AG04450 (cell line): ENCODE measurements around the gene THBS2. TPM values are rescaled to one million over a fixed set of nuclear protein-coding genes. Genes with fewer than 3 reads are reported as not detected.

ENCODE experiments used
- CTCF ChIA-PET: fragments of 300-600, 350-600 bp; formaldehyde crosslinking; extraction: SDS; loops from one replicate; lab custom pipeline; 2022; ENCODE audit warnings: antibody characterized with exemption, inconsistent platforms; lab: Charles Lee
- POLR2A ChIA-PET: fragments of 350-600 bp; formaldehyde crosslinking; extraction: SDS; loops from one replicate; lab custom pipeline; 2021; ENCODE audit warnings: antibody characterized with exemption, inconsistent platforms; lab: Yijun Ruan, JAX
- DNase-seq: peaks from one replicate; pipeline ENCODE4 v3.0.0-alpha.2; 2011; ENCODE audit warnings: low read depth, low spot score
- H3K27ac ChIP-seq: one replicate; pipeline ENCODE4 v1.5.1; 2012; ENCODE audit warnings: low read depth, low read length, control low read depth
- H3K27me3 ChIP-seq: one replicate; pipeline ENCODE4 v1.6.0; 2012; ENCODE audit warnings: low read length; ENCODE audit not compliant: control insufficient read depth, insufficient read depth
- H3K4me3 ChIP-seq: 2 replicates; pipeline ENCODE4 v1.5.1; 2011; ENCODE audit warnings: mild to moderate bottlenecking, low read depth, low read length, control low read depth
- H3K9me3 ChIP-seq: 2 replicates; pipeline ENCODE4 v1.5.1; 2012; ENCODE audit warnings: low read length; ENCODE audit not compliant: control insufficient read depth, insufficient read depth
- polyA plus RNA-seq: library from polyadenylated mRNA; depleted of rRNA; stranded (reverse); fragments of >200 nt; gene quantifications from 2 replicates; pipeline ENCODE4 v1.2.3, GENCODE V29; 2011
- TF ChIP-seq, protein P1 (sequence below): IDR thresholded peaks from 2 replicates; pipeline ENCODE4 v1.5.1; 2011; ENCODE audit warnings: low read depth, low read length, control low read depth, inconsistent platforms

The THBS2 gene
- polyA plus RNA-seq, 1 experiment = 95.8 TPM

DNA sequence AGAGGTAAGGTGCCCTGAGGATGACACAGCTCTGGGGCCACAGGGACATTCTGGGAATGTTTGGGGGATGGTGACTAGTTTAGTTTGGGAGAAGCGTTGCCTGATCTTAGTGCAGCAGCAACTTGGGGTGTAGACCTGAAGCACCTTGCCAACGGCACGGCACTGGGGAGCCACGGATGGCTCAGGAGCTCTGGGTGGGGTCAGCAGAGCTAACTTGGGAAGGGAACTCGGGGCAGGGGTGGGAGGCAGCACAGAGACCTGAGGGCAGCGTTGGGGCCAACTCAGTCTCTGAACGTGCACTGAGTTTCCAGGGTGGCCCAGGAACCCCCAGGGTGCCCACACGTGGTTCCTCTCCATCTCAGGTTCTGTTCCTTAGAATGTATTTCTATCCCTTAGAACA is 14.9 kb downstream of the THBS2 start:
- ChIA-PET CTCF (no interaction called here), POLR2A (no interaction called here)
- Histone ChIP-seq H3K27ac (no peak overlapping the region), H3K27me3 (no peaks in the 10 kb centered on the region), H3K4me3 (no peak overlapping the region), H3K9me3 (peaks cover 11% of the 10 kb centered on the region; the same call in 1 of the 2 replicates)
- DNase-seq = no peak
- TF ChIP-seq, protein P1, sequence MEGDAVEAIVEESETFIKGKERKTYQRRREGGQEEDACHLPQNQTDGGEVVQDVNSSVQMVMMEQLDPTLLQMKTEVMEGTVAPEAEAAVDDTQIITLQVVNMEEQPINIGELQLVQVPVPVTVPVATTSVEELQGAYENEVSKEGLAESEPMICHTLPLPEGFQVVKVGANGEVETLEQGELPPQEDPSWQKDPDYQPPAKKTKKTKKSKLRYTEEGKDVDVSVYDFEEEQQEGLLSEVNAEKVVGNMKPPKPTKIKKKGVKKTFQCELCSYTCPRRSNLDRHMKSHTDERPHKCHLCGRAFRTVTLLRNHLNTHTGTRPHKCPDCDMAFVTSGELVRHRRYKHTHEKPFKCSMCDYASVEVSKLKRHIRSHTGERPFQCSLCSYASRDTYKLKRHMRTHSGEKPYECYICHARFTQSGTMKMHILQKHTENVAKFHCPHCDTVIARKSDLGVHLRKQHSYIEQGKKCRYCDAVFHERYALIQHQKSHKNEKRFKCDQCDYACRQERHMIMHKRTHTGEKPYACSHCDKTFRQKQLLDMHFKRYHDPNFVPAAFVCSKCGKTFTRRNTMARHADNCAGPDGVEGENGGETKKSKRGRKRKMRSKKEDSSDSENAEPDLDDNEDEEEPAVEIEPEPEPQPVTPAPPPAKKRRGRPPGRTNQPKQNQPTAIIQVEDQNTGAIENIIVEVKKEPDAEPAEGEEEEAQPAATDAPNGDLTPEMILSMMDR = no peak

DNA sequence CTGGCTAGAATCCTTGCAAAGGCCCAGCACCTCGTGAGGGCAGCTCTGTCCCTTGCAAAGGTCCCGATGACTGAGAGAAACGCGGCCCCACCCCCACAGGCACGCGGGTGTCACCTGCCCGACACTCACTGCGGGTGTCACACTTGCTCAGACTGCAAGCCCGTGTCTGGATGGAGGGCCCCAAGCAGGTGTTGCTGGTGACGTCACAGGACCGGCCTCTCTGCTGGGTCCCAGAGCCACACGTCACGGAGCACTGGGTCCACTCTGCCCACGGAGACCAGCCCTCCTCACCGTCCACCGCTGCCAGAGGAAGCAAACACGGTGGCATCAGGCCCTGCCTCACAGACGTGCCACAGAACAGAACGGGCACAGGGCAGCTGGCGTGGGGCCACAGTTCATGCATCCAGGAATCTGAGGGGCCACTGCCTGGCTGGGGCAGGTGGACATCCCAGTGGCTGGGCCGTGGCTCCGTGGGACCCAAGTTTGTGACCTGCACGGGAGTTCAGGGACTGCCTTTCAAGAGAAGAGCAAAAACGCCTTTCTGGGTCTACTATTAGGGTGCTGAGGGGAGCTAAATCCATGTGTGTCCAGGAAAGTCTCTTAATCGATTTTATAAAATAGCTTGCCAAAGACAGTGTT is 16.0 kb downstream of the THBS2 start:
- TF ChIP-seq, protein P1 = no peak
- ChIA-PET POLR2A (no interaction called here), CTCF (no interaction called here)
- no peaks in the 10 kb centered on the region for H3K27me3 ChIP-seq
- peaks cover 13% of the 10 kb centered on the region; the same call in 1 of the 2 replicates for H3K9me3 ChIP-seq
- no peak overlapping the region for H3K4me3 ChIP-seq
- no peak for DNase-seq
- no peak overlapping the region for H3K27ac ChIP-seq

DNA sequence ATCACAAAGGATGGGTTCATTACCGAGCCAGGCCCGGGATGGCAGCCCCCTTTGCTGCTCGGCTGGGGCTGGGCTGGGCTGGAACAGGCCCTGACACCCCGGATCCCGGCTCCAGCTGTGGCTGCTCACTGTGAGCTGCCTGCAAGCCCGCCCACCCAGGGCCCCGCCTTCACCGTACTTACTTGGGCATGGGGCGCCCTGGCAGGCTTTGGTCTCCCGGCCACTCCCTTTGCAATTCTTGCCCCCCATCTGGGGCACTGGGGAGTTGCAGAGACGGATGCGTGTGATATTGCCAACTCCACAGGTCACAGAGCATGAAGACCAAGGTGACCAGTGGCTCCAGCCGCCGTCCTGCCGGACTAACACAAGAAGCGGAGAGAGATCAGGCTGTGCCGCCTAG is 16.7 kb downstream of the THBS2 start:
- H3K27ac ChIP-seq = no peak overlapping the region
- TF ChIP-seq, protein P1 = no peak
- DNase-seq = no peak
- POLR2A ChIA-PET = no interaction called here
- no peaks in the 10 kb centered on the region for H3K27me3 ChIP-seq
- no peak overlapping the region for H3K4me3 ChIP-seq
- peaks cover 15% of the 10 kb centered on the region; the same call in 1 of the 2 replicates for H3K9me3 ChIP-seq
- CTCF ChIA-PET = no interaction called here

DNA sequence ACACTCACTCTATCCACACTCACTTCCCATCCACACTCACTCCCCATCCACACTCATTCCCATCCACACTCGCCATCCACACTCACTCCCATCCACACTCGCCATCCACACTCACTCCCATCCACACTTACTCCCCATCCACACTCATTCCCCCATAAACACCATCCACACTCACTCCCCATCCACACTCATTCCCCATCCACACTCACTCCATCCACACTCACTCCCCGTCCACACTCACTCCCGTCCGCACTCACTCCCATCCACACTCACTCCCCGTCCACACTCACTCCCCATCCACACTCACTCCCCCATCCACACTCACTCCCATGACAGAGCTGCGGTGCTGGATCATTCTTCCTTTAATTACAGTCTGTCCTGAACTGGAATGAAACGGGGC is 17.1 kb downstream of the THBS2 start:
- CTCF ChIA-PET = no interaction called here
- Histone ChIP-seq H3K27me3 (no peaks in the 10 kb centered on the region), H3K27ac (no peak overlapping the region), H3K4me3 (no peak overlapping the region), H3K9me3 (peaks cover 16% of the 10 kb centered on the region; the same call in 1 of the 2 replicates)
- POLR2A ChIA-PET = no interaction called here
- no peak for DNase-seq
- TF ChIP-seq, protein P1 = no peak

DNA sequence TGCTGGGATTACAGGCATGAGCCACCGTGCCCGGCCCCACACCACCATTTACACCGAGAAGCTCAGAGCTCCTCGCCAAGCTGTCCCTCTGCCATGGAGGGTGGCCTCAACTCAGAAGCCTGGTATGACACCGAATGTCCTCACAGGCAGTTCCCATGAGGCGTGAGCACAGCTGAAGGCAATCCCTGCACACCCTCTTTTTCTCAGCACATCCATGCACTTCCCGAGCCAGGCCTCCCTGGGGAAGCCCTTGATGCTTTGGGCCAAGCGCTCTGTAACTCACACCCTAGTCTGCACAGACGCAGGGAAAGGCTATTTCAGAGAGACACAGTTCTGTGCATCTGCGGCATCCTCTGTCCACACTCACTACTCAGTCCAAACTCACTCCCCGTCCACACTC is 18.4 kb downstream of the THBS2 start:
- ChIA-PET POLR2A (no interaction called here), CTCF (no interaction called here)
- Histone ChIP-seq H3K27ac (no peak overlapping the region), H3K27me3 (no peaks in the 10 kb centered on the region), H3K4me3 (no peak overlapping the region), H3K9me3 (peaks cover 19% of the 10 kb centered on the region; the same call in 1 of the 2 replicates)
- DNase-seq = no peak
- TF ChIP-seq, protein P1 = no peak
